GM19099 (cell line): ENCODE results near the gene SIGLEC9.
A peak's percentile ranks its signal among the peaks of the same experiment; 100 is the strongest.

Experiments used
- POLR2A ChIP-seq: IDR thresholded peaks from 3 replicates; pipeline ENCODE4 v1.6.1; 2011; ENCODE audit warnings: low read depth; ENCODE audit not compliant: insufficient read length; ENCODE audit errors: extremely low read depth

Gene SIGLEC9

GRCh38 chr19:51107406-51108065 is 17.2 kb upstream of the SIGLEC9 start:
- TF ChIP-seq POLR2A: no peak

GRCh38 chr19:51108066-51108804 is 16.5 kb upstream of the SIGLEC9 start, which contains the start of gene CTU1:
CTU1 (minus strand) TSS chr19:51108409; CDS start chr19:51104569, 3,840 bp downstream.
- peak; percentile 81 for TF ChIP-seq POLR2A

GRCh38 chr19:51108805-51109146 is 15.9 kb upstream of the SIGLEC9 start:
- no peak for TF ChIP-seq POLR2A

GRCh38 chr19:51110666-51110971 is 14.1 kb upstream of the SIGLEC9 start:
- TF ChIP-seq POLR2A: no peak

GRCh38 chr19:51111606-51112005 is 13.1 kb upstream of the SIGLEC9 start:
- no peak for TF ChIP-seq POLR2A

GRCh38 chr19:51114087-51114729 is 10.5 kb upstream of the SIGLEC9 start:
- TF ChIP-seq POLR2A: no peak

GRCh38 chr19:51116736-51117286 is 7.9 kb upstream of the SIGLEC9 start:
- TF ChIP-seq POLR2A: no peak

GRCh38 chr19:51119101-51119500 is 5.6 kb upstream of the SIGLEC9 start:
- TF ChIP-seq POLR2A: no peak

GRCh38 chr19:51119611-51120010 is 5.1 kb upstream of the SIGLEC9 start:
- no peak for TF ChIP-seq POLR2A

- TF ChIP-seq POLR2A: no peak
Observed at GRCh38 chr19:51120160-51120559, 4.5 kb upstream of the SIGLEC9 start.

- TF ChIP-seq POLR2A: no peak
Observed at GRCh38 chr19:51121257-51121656, 3.4 kb upstream of the SIGLEC9 start.

- TF ChIP-seq POLR2A: no peak
Observed at GRCh38 chr19:51122112-51122981, 2.4 kb upstream of the SIGLEC9 start.

GRCh38 chr19:51123381-51123800 is 1.3 kb upstream of the SIGLEC9 start:
- TF ChIP-seq POLR2A: no peak

- TF ChIP-seq POLR2A: no peak
Observed at GRCh38 chr19:51123802-51124201, 904 bp upstream of the SIGLEC9 start.

- no peak for TF ChIP-seq POLR2A
Observed at GRCh38 chr19:51124216-51124615, 490 bp upstream of the SIGLEC9 start.
